ENCODE data around the gene FAM193A.
"Not testable (repeated sequence)": the region's sequence is repeated elsewhere in the genome, so short reads cannot be mapped to it uniquely, and the experiment has no call there.

Gene FAM193A

DNA sequence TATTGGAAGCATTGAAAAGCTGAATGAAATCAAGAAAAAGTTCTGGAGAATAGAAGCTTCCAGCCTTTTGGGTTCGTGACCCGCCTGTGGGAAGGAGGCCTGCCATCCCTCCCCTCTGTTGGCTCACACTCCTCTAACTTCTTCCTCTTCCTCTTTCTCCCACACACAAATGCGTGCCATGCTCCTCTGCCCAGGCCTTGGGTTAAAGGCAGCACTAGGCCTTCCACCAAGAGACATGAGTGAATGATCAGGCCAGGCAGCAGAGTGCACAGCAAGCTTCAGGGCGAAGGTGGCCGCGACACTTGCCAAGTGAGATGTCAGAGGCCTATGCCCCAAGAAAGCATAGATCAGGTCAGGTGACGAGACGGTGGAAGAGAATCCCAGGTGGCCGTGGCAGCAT, 38.4 kb downstream of the FAM193A start:
- DNase-seq (ENCODE audit: low read depth in 2 of 2) = no peak

DNA sequence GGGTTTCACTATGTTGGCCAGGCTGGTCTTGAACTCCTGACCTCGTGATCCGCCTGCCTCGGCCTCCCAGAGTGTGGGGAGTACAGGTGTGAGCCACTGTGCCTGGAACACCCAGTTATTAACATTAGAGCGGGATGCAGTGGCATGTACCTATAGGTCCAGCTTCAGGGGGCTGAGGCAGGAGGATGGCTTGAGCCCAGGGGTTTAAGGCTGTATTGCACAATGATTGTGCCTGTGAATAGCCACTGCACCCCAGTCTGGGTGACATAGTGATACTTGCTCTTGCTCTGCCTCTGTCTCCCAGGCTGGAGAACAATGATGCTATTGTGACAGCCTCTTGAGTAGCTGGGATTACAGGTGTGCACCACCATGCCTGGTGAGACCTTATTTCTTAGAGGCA, 39.8 kb downstream of the FAM193A start:
- no peak for DNase-seq (ENCODE audit: low read depth in 2 of 2)

DNA sequence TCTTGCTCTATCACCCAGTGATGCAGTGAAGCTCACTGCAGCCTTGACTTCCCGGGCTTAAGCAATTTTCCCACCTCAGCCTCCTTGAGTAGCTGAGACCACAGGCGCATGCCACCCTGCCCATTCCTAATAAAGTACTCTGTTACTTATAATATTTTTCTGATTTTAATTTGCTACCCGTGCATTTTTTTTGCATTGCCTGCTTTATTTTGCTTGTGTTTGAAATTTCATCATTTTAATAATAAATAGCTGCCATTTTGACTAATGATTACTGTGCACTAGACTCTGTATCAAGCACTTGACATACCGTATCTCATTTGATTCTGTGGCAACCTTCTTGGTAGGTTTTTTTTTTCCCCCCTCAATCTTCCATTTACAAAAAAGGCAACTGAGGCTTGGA, 41.7 kb downstream of the FAM193A start:
- no peak for DNase-seq (ENCODE audit: low read depth in 2 of 2)

DNA sequence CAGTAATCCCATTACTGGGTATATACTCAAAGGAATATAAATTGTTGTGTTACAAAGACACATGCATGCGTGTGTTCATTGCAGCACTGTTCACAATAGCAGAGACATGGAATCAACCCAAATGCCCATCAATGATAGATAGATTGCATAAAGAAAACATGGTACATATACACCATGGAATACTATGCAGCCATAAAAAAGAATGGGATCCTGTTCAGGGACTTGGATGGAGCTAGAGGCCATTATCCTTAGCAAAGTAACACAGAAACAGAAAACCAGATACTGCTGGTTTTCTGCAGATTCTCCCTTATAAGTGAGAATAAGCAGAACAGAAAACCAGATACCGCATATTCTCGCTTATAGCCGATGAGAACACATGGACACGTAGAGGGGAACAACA, 43.5 kb downstream of the FAM193A start:
- DNase-seq (ENCODE audit: low read depth in 2 of 2) = no peak

DNA sequence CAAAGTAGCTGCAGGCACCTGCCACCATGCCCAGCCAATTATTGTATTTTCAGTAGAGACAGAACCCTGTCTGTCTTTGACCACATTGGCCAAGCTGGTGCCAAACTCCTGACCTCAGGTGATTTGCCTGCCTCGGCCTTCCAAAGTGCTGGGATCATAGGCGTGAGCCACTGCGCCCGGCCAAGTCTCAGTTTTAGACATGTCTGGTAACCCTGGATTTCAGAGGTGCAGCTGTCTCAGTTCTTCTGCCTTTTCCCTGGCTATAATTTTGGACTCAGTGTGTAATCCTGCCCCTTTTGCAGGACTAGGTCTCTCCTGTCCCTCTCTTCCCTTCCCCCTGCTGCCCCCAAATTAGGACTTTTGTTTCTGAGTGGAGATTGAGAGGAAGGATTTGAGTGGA, 46.6 kb downstream of the FAM193A start:
- DNase-seq (ENCODE audit: low read depth in 2 of 2) = no peak

DNA sequence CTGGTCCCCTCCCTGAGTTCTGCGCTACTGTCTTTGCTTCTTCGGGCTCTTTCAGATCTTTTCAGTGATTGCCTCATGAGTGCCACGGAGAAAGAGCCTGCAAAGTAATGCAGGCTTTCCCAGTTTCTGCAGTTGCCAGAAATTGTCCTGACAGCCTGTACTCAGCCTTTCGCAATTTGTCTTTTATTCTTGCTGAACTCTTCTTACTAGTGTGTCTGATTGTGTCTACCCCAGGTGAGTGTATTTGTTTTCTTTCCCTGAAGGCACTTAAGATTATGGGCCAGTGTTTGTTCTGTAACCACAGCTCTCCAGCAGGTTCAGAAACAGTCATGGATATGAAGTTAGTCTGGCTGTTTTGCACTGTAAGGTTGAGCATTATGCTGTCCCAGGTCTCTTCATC, 47.1 kb downstream of the FAM193A start:
- DNase-seq (ENCODE audit: low read depth in 2 of 2) = no peak

DNA sequence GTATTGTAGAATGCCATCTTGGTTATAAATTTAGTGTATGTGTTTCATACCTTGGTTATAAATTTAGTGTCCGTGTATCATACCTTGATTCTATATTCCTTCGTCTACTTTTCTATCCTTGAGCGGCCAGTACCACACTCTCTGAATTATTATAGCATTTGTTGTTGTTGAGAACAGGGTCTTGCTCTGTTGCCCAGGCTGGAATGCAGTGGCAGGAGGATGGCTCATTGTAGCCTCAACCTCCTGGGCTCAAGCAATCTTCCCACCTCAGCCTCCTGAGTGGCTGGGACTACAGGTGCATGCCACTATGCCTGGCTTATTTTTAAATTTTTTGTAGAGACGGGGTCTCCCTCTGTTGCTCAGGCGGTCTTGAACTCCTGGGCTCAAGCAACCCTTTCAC, 50.1 kb downstream of the FAM193A start:
- no peak for DNase-seq (ENCODE audit: low read depth in 2 of 2)

DNA sequence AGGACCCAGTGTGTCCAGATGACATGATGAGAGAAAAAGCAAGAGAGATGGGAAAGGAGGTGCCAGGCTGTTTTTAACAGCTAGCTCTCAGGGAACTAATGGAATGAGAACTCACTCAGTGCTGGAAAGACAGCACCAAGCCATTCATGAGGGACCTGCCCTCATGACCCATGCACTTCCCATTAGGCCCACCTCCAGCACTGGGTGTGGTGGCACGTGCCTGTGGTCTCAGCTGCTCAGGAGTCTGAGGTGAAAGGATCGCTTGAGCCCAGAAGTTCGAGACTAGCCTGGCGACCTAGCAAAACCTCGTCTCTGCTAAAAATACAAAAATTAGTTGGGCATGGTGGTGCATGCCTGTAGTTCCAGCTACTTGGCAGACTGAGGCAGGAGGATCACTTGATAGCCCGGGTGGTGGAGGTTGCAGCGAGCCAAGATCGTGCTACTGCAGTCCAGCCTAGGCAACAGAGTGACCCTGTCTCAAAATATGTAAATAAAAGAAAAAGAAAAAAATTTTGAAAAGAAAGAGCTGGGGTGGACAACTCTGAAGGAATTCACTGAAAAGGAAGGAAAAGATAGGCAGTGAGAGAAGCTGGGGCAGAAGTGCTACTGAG, 50.9 kb downstream of the FAM193A start:
- no peak for DNase-seq (ENCODE audit: low read depth in 2 of 2)

DNA sequence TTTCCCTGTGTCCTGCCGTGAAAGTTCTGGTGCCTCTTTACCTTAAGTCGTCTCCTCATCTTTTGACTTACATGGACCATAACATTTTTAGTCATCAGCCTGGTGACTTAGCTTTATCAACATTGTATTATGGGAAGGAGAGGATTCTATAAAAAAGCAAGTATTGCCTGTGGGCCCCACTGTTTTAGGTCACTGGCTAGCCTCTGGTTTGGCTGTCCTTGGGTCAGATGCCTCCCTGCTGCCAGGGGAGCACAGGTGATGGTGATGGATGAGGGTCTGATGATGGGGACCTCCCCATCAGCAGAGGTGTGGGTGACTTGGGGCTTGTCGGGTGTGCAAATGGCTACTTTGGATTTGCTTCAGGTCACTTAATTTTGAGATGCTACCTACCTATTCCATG, 51.8 kb downstream of the FAM193A start:
- DNase-seq (ENCODE audit: low read depth in 2 of 2) = no peak

DNA sequence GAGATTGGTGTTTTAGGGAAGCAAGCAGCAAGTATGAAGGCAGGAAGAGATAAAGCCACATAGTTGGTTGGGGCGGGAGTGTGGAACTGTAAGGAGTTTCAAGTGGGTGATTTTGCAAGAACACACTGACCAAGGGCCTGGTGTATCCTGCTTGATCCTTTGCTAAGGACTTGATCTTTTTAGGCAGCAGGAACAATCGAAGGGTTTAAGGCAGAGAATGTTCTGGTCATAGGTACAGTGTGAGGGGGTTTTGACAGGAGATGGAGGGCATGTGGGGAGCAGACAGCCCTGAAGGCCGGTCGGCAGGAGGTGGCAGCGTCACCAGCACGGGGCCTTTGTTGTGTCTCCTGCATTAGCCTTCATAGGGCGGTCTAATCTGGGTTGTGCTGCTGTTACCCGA, 54.7 kb downstream of the FAM193A start:
- DNase-seq (ENCODE audit: low read depth in 2 of 2) = no peak

DNA sequence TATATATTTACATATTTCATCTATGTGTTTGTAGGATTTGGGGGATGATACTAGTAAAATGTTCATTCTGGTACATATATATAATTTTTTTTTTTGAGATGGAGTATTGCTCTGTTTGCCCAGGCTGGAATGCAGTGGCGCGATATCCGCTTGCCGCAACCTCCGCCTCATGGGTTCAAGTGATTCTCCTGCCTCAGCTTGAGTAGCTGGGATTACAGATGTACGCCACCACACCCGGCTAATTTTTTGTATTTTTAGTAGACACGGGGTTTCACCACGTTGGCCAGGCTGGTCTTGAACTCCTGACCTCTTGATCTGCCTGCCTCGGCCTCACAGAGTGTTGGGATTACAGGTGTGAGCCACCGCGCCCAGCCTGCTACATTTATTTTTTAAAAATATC, 55.6 kb downstream of the FAM193A start:
- not testable (repeated sequence) for DNase-seq (ENCODE audit: low read depth in 2 of 2)

DNA sequence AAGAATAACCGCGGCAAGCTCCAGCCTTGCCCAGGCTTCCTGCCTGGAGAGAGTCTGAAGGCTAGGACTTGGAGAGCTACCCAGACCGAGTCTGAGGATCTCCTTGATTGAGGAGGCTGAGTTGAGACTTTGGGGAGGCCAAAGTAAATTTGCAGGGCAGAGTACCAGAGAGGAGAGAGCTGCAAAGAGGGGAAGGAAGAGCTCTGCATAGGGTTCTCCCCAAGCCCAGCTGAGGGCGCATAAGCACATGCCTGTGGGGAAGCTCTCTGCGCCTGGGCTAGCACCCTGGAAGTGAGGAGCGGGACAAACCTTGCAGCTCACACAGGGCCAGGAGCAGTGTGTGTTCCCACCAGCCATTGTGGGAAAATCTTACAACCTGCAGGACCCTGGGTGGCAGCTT, 56.1 kb downstream of the FAM193A start:
- DNase-seq (ENCODE audit: low read depth in 2 of 2) = no peak

DNA sequence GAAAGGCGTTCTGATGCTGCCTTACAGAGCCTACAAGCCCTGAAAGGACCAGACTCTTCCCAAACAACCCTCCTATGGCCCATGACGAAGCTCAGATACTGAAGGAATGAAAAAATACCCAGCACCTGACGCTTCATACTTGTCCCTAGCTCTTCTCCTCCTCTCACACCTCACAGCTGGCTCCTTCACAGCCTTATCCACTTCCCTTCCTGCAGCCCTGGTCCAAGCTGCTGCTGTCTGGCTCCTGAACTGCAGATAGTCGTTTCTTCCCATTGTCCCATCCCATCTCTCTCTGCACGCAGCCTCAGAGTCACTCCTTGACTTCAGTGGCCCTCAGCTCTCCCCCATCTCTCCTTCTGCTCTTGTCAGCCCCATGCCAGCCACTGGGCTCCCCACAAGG, 56.6 kb downstream of the FAM193A start:
- no peak for DNase-seq (ENCODE audit: low read depth in 2 of 2)

DNA sequence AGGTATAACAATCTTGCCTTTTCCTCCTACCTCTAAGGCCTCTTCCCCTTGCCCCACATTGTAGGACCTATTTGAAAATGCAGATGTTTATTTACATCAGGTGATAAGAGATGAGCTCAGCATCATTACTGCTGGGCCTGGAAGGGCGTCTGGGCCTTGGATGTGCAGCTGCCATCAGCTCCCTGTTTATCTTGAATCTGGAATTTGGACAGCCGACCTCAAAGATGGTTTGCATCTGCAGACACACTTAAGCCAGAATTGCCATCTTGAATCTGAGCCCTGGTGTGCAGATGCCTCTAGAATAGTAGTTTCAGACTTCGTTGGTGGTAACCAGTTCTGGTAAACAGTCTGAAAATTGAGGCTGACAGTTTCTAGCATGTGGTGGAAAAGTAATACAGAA, 59.0 kb downstream of the FAM193A start:
- DNase-seq (ENCODE audit: low read depth in 2 of 2) = no peak

DNA sequence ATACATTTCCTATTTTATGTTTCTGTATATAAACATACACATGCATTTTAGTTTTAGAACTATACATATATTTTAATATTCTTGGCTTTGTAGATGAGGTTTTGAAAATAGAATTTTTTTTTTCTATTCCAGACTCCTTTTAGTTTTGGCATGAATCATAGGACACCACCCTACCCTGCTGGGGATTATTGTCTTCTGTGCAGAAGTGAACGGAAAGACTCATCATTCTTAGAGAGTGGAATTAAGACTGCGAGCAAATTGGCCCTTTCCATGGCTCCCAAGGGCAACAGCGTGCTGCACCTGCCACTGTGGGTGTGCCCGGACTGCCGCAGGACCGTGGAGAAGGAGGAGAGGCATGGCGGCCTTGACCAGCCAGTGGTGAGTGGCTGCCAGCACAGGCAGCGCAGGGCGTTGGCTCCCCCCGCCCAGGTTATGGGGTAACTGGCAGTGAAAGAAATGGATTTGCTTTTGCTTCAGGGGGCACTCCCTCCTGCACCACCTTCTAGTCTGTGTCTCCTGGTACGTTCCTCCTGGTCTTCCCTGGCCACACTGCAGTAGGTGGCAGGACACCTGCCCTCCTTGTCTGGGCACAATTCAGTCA, 59.6 kb downstream of the FAM193A start:
- no peak for DNase-seq (ENCODE audit: low read depth in 2 of 2)

DNA sequence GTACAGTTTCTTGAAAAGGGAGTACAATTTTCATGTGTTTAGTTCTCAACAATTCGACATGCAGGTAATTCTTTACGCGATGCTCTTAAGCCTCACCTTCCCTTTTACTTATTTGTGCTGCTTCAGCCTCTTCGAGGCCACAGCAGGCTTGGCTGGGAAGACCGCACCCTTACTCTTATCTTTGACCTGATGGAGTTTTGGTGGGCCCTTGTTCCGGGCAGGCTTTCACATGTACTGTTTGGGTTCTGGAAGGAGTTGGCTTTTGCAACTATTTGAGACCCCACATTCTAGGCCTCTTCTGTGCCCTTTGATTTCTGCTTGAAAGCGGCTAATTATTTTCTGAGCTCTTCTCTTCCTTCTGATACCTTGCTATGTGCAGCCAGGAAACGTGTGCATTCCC, 60.2 kb downstream of the FAM193A start:
- DNase-seq (ENCODE audit: low read depth in 2 of 2) = no peak

DNA sequence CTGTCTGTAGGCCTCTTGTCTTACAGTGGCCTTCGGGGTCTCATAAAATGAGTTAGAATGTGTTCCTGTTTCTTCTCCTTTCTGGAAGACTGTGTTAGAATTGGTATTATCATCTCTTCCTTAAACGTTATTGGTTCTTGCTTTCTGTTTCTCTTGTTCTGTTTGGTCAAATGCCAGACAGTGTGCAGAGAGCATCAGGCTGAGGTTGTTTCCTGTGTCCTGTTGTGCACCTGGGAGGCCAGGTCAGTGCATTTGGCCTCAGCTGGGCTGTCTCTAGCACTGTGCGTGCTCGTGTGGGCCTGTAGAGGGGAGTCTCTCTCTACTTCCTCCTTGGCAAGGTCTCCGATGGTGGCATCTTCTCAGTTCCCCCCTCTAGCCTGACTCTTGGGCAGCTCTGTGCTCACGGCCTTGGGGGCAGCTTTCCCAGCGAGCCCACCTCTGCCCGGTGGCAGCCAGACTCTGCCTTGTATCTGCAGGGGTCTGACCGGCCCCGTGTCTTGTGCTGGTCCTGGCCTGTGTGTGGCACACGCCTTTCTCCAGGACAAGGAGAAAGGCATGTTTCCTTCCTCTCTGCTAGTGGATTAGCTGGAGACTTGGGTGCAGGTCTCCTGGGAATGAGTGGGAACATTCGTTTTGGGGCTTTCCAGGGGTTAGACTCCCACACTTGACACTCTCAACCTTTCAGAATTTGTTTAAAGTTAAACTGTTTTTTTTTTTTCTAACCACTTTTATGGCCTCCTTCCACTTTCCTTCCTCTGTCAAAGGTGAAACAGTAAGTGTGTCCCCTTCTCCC, 62.3 kb downstream of the FAM193A start:
- no peak for DNase-seq (ENCODE audit: low read depth in 2 of 2)

DNA sequence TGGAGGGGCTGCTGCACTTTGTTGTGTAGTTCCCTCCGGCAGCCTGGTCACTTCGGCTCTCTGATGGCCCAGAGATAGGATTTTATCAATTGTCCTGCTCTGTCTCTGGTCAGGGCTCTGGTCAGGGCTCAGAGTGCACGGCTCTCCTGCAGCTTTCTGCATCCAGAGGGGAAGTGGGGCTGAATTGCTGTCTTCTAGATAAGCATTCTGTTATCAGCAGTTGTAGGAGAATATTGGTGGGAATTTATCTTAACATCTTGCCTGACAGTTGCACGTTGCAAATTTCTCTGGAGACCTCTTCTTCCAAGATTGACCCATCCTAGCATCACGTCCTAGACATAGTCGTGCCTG, 62.8 kb downstream of the FAM193A start:
- DNase-seq (ENCODE audit: low read depth in 2 of 2) = no peak

DNA sequence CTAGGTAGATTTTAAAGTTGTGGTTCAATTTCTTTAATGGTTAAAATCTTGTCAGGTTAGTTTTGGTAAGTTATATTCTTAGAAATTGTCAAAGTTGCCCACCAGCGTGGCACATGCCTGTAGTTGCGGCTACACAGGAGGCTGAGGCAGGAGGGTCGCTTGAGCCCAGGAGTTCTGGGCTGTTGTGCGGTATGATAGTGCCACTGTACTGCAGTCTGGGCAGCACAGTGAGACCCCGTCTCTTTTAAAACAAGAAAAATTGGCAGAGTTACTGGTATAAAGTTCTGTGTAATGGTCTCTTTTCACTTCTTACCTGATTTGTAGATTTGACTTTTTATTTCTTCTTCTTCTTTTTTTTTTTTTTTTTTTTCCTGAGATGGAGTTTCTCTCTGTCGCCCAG, 64.4 kb downstream of the FAM193A start:
- DNase-seq (ENCODE audit: low read depth in 2 of 2) = no peak

DNA sequence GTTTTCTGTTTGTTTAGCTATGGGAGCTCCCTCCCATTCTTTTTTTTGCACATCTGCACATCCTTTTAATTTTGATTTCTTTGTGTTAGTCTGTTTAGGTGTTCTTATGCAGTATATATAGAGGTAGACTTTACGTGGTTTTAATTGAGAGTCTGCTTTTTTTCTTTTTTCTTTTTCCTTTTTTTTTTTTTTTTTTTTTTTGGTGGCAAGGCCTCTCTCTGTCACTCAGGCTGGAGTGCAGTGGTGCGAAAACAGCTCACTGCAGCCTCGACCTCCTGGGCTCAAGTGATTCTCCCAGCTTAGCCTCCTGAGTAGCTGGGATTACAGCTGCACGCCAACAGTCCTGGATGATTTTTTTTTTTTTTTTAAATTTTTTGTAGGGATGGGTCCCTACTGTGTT, 68.2 kb downstream of the FAM193A start:
- no peak for DNase-seq (ENCODE audit: low read depth in 2 of 2)

DNA sequence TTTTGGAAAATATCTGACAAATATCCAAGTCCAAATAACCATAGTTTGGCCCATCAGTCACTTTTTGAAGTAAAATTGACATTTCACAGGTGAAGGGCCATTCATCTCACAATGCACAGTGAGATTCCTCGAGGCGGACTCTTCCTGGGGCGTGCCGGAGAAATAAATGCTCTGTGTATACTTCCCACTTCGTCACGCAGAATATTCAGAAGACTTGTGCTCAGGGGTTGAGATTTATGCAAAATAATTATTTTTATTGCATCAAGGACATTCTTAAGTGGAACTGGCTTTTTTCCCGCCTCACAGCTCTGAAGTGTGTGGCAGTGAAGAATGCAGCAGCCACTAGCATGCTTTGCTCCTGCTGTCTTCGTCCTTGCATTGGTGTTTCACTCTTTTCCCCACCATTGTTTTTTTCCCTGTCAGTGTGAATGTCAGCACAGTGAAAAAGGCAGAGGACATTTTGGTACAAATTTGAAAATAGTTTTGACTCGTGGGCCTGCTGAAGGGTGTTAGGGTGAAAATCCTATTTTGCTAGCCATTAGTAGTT, 70.6 kb downstream of the FAM193A start:
- DNase-seq (ENCODE audit: low read depth in 2 of 2) = no peak

DNA sequence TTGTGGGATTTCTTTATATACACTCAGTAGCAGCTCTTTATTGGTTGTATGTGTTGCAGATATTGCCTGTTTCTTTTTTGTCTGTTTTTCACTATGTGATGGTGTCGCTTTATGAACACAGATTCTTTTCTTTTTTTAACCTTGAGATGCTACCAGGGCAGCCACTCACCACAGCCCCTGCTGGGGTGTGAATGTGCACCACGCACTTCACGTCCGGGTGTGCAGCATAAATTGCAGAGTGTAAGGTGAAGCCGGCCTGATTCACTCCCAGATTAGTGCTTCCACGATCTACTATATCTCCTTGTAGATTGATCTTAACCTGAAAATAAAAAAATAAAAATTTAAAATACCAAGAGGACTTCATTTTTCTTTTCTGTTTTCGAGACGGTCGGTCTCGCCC, 71.4 kb downstream of the FAM193A start:
- DNase-seq (ENCODE audit: low read depth in 2 of 2) = no peak

DNA sequence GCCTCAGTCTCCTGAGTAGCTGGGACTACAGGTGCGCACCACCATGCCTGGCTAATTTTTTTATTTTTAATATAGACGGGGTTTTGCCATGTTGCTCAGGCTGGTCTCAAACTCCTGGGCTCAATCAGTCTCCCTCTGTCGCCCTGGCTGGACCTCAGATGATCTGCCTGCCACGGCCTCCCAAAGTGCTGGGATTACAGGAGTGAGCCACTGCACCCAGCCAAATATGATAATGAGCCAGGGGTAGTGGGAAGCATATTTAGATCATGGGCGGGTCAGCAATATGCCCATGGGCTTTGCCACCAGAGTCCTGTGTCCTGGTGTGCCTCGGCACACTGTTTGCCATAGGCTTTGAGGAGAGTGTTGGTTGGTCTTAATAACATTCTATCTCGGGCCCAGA, 71.8 kb downstream of the FAM193A start:
- DNase-seq (ENCODE audit: low read depth in 2 of 2) = no peak

Measured in stimulated activated CD4-positive, alpha-beta T cell treated with anti-CD3 and anti-CD28 coated beads, Interleukin-4, amount 100 ng/mL, for 48 hours (primary cell).